ENCODE measurements around the gene GRIK4.
"Not testable (repeated sequence)": the region's sequence is repeated elsewhere in the genome, so short reads cannot be mapped to it uniquely, and the experiment has no call there.

The GRIK4 gene

GRCh38 chr11:120610111-120610510 lies 98.6 kb downstream of the GRIK4 start:
- DNase-seq = no peak

GRCh38 chr11:120611581-120611980 lies 100.0 kb downstream of the GRIK4 start:
- no peak for DNase-seq

GRCh38 chr11:120612513-120613263 lies 101.1 kb downstream of the GRIK4 start:
- DNase-seq = no peak

- no peak for DNase-seq
Observed at GRCh38 chr11:120613264-120614226, 102.0 kb downstream of the GRIK4 start.

- DNase-seq = no peak
Observed at GRCh38 chr11:120615391-120615790, 103.8 kb downstream of the GRIK4 start.

GRCh38 chr11:120618399-120618798 lies 106.9 kb downstream of the GRIK4 start:
- DNase-seq = no peak

- DNase-seq = peak; percentile 42
Observed at GRCh38 chr11:120622189-120622875, 110.8 kb downstream of the GRIK4 start.

- not testable (repeated sequence) for DNase-seq
Observed at GRCh38 chr11:120624992-120625391, 113.4 kb downstream of the GRIK4 start.

- no peak for DNase-seq
Observed at GRCh38 chr11:120625565-120625964, 114.0 kb downstream of the GRIK4 start.

- DNase-seq = no peak
Observed at GRCh38 chr11:120626791-120627190, 115.2 kb downstream of the GRIK4 start.

GRCh38 chr11:120627327-120628163 lies 116.0 kb downstream of the GRIK4 start:
- no peak for DNase-seq

- DNase-seq = no peak
Observed at GRCh38 chr11:120629407-120630080, 118.0 kb downstream of the GRIK4 start.

GRCh38 chr11:120630122-120630521 lies 118.6 kb downstream of the GRIK4 start:
- DNase-seq = no peak

- DNase-seq = no peak
Observed at GRCh38 chr11:120632579-120632978, 121.0 kb downstream of the GRIK4 start.

- no peak for DNase-seq
Observed at GRCh38 chr11:120633616-120634393, 122.3 kb downstream of the GRIK4 start.

- DNase-seq = no peak
Observed at GRCh38 chr11:120634706-120635105, 123.2 kb downstream of the GRIK4 start.

GRCh38 chr11:120635136-120635810 lies 123.7 kb downstream of the GRIK4 start:
- no peak for DNase-seq

- no peak for DNase-seq
Observed at GRCh38 chr11:120637131-120637530, 125.6 kb downstream of the GRIK4 start.

GRCh38 chr11:120642196-120642894 lies 130.8 kb downstream of the GRIK4 start:
- no peak for DNase-seq

GRCh38 chr11:120643284-120643683 lies 131.7 kb downstream of the GRIK4 start:
- DNase-seq = no peak

All from NCI-H526 treated with DMSO at 0.1 percent for 48 hours (cell line).